HG02970 (cell line): Measurements from ENCODE around the gene CLCN4.

ENCODE experiments used
- ATAC-seq: cut with Tn5 transposase; IDR thresholded peaks from one replicate; pipeline ENCODE4 v1.9.1; 2021; ENCODE audit warnings: mild to moderate bottlenecking, moderate library complexity, moderate number of reproducible peaks; ENCODE audit not compliant: unreplicated experiment, low FRiP score

CLCN4 gene

GRCh38 chrX:10165580-10166247 lies 8.9 kb downstream of the CLCN4 start:
- ATAC-seq = no peak

GRCh38 chrX:10166248-10166716 lies 9.5 kb downstream of the CLCN4 start:
- ATAC-seq = no peak

GRCh38 chrX:10166731-10167151 lies 10.0 kb downstream of the CLCN4 start:
- ATAC-seq = no peak

GRCh38 chrX:10167573-10167972 lies 10.8 kb downstream of the CLCN4 start:
- no peak for ATAC-seq

- ATAC-seq = no peak
Measured at GRCh38 chrX:10168226-10168625, 11.5 kb downstream of the CLCN4 start.

GRCh38 chrX:10169175-10169574 lies 12.4 kb downstream of the CLCN4 start:
- no peak for ATAC-seq

GRCh38 chrX:10171249-10171648 lies 14.5 kb downstream of the CLCN4 start:
- no peak for ATAC-seq

GRCh38 chrX:10172877-10173276 lies 16.1 kb downstream of the CLCN4 start:
- ATAC-seq = no peak

GRCh38 chrX:10173331-10173900 lies 16.6 kb downstream of the CLCN4 start:
- no peak for ATAC-seq

- ATAC-seq = no peak
Measured at GRCh38 chrX:10174051-10174450, 17.3 kb downstream of the CLCN4 start.

- no peak for ATAC-seq
Measured at GRCh38 chrX:10174810-10175209, 18.0 kb downstream of the CLCN4 start.

GRCh38 chrX:10175319-10175871 lies 18.6 kb downstream of the CLCN4 start:
- ATAC-seq = no peak

GRCh38 chrX:10176121-10177003 lies 19.6 kb downstream of the CLCN4 start:
- no peak for ATAC-seq

- no peak for ATAC-seq
Measured at GRCh38 chrX:10177004-10177396, 20.2 kb downstream of the CLCN4 start.

GRCh38 chrX:10177601-10178000 lies 20.8 kb downstream of the CLCN4 start:
- ATAC-seq = no peak

- ATAC-seq = no peak
Measured at GRCh38 chrX:10178866-10179463, 22.2 kb downstream of the CLCN4 start.

GRCh38 chrX:10183760-10184159 lies 27.0 kb downstream of the CLCN4 start:
- no peak for ATAC-seq

GRCh38 chrX:10184411-10184810 lies 27.6 kb downstream of the CLCN4 start:
- ATAC-seq = no peak

- no peak for ATAC-seq
Measured at GRCh38 chrX:10186355-10186754, 29.6 kb downstream of the CLCN4 start.

GRCh38 chrX:10187421-10187820 lies 30.6 kb downstream of the CLCN4 start:
- ATAC-seq = no peak
